GM23338 (cell line): Measurements from ENCODE around the gene DHX29.

ENCODE experiments used
- CREB1 ChIP-seq: fragments of 250-450 bp; sonication (Bioruptor Pico); IDR thresholded peaks from 2 replicates; pipeline ENCODE4 v1.5.0; 2020; ENCODE audit warnings: low read depth, mild to moderate bottlenecking, moderate library complexity
- EZH2 ChIP-seq: fragments of 200-600 bp; sonication (generic); IDR thresholded peaks from one replicate; pipeline ENCODE4 v1.8.0; 2017; ENCODE audit warnings: antibody characterized with exemption, mild to moderate bottlenecking, low read depth; ENCODE audit not compliant: unreplicated experiment
- EZH2phosphoT487 ChIP-seq: fragments of 200-600 bp; sonication (generic); IDR thresholded peaks from one replicate; pipeline ENCODE4 v1.8.1; 2018; ENCODE audit warnings: antibody characterized with exemption; ENCODE audit not compliant: unreplicated experiment
- JUNB ChIP-seq: IDR thresholded peaks from one replicate; pipeline ENCODE4 v1.6.1; 2016; ENCODE audit warnings: antibody characterized with exemption; ENCODE audit not compliant: unreplicated experiment
- POLR2AphosphoS5 ChIP-seq: IDR thresholded peaks from 2 replicates; pipeline ENCODE4 v1.6.1; 2016; ENCODE audit warnings: antibody characterized with exemption, low read depth
- STAT1 ChIP-seq: IDR thresholded peaks from one replicate; pipeline ENCODE4 v1.6.1; 2016; ENCODE audit warnings: antibody characterized with exemption; ENCODE audit not compliant: unreplicated experiment
- ZNF331 ChIP-seq: fragments of 250-450 bp; sonication (Bioruptor Pico); IDR thresholded peaks from 2 replicates; pipeline ENCODE4 v1.5.0; 2020; ENCODE audit warnings: low read depth, mild to moderate bottlenecking, moderate library complexity
- TF ChIP-seq, protein P1 (sequence below), 2 experiments: fragments of 200-600 bp in 1 of 2; sonication (generic) in 1 of 2; conservative IDR thresholded peaks; 2 replicates each; pipeline versions ENCODE4 v1.5.1 to v1.6.1; 2016 to 2017; ENCODE audit warnings: antibody characterized with exemption in 2 of 2, low read depth in 2 of 2, mild to moderate bottlenecking in 2 of 2, moderate library complexity in 1 of 2
- TF ChIP-seq, protein P2 (sequence below): fragments of 250-450 bp; sonication (Bioruptor Pico); IDR thresholded peaks from 2 replicates; pipeline ENCODE4 v1.5.0; 2020; ENCODE audit warnings: mild to moderate bottlenecking, moderate library complexity
- TF ChIP-seq, protein P3 (sequence below): IDR thresholded peaks from one replicate; pipeline ENCODE4 v1.6.1; 2018; ENCODE audit warnings: antibody characterized with exemption; ENCODE audit not compliant: unreplicated experiment

DNA sequence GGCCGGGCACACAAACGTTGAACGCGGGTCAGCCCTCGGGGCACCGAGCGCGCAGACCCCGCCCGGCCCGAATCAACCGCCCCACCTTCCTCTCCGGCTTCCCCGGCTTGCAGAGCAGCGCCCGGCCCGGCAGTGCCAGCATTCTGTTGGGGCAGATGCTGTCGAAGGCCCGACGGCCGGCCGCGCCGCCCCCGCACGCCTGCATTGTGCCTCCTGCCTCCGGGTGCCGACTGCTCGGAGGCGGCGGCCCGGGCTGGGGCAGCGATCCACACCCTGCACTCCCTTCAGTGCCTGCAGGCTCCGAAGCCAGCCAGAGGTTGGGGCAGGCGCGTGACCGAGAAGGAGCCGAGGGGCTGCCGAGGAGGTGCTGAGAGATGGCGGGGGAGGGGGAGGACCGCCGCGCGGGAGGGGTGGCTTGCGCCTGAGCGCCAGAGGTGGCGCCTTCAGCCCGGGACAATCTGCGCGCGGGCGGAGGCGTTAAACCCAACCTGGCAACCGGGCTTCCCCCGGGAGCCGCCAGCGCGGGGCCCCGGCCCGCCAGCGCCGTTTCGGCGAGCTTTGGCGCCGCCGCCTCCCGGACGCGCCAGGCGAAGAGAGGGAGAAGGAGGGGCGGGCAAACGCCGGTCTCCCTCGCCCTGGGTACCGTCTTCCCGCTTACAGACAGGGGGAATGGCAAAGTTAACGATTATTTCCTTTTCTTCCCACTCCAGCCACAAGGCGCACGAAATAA lies 80.4 kb downstream of the DHX29 start, which contains the start of gene MCIDAS:
- TF ChIP-seq, protein P1, sequence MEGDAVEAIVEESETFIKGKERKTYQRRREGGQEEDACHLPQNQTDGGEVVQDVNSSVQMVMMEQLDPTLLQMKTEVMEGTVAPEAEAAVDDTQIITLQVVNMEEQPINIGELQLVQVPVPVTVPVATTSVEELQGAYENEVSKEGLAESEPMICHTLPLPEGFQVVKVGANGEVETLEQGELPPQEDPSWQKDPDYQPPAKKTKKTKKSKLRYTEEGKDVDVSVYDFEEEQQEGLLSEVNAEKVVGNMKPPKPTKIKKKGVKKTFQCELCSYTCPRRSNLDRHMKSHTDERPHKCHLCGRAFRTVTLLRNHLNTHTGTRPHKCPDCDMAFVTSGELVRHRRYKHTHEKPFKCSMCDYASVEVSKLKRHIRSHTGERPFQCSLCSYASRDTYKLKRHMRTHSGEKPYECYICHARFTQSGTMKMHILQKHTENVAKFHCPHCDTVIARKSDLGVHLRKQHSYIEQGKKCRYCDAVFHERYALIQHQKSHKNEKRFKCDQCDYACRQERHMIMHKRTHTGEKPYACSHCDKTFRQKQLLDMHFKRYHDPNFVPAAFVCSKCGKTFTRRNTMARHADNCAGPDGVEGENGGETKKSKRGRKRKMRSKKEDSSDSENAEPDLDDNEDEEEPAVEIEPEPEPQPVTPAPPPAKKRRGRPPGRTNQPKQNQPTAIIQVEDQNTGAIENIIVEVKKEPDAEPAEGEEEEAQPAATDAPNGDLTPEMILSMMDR (conservative IDR thresholded peaks at IDR 0.05; ENCODE audit: low read depth in 2 of 2): peak in 1 of 2 experiments; percentile 39; a peak in 1 of 4 replicates
- TF ChIP-seq POLR2AphosphoS5: no peak
- peak; percentile 67 for TF ChIP-seq EZH2
- TF ChIP-seq STAT1: no peak
- no peak for TF ChIP-seq EZH2phosphoT487
- TF ChIP-seq, protein P2, sequence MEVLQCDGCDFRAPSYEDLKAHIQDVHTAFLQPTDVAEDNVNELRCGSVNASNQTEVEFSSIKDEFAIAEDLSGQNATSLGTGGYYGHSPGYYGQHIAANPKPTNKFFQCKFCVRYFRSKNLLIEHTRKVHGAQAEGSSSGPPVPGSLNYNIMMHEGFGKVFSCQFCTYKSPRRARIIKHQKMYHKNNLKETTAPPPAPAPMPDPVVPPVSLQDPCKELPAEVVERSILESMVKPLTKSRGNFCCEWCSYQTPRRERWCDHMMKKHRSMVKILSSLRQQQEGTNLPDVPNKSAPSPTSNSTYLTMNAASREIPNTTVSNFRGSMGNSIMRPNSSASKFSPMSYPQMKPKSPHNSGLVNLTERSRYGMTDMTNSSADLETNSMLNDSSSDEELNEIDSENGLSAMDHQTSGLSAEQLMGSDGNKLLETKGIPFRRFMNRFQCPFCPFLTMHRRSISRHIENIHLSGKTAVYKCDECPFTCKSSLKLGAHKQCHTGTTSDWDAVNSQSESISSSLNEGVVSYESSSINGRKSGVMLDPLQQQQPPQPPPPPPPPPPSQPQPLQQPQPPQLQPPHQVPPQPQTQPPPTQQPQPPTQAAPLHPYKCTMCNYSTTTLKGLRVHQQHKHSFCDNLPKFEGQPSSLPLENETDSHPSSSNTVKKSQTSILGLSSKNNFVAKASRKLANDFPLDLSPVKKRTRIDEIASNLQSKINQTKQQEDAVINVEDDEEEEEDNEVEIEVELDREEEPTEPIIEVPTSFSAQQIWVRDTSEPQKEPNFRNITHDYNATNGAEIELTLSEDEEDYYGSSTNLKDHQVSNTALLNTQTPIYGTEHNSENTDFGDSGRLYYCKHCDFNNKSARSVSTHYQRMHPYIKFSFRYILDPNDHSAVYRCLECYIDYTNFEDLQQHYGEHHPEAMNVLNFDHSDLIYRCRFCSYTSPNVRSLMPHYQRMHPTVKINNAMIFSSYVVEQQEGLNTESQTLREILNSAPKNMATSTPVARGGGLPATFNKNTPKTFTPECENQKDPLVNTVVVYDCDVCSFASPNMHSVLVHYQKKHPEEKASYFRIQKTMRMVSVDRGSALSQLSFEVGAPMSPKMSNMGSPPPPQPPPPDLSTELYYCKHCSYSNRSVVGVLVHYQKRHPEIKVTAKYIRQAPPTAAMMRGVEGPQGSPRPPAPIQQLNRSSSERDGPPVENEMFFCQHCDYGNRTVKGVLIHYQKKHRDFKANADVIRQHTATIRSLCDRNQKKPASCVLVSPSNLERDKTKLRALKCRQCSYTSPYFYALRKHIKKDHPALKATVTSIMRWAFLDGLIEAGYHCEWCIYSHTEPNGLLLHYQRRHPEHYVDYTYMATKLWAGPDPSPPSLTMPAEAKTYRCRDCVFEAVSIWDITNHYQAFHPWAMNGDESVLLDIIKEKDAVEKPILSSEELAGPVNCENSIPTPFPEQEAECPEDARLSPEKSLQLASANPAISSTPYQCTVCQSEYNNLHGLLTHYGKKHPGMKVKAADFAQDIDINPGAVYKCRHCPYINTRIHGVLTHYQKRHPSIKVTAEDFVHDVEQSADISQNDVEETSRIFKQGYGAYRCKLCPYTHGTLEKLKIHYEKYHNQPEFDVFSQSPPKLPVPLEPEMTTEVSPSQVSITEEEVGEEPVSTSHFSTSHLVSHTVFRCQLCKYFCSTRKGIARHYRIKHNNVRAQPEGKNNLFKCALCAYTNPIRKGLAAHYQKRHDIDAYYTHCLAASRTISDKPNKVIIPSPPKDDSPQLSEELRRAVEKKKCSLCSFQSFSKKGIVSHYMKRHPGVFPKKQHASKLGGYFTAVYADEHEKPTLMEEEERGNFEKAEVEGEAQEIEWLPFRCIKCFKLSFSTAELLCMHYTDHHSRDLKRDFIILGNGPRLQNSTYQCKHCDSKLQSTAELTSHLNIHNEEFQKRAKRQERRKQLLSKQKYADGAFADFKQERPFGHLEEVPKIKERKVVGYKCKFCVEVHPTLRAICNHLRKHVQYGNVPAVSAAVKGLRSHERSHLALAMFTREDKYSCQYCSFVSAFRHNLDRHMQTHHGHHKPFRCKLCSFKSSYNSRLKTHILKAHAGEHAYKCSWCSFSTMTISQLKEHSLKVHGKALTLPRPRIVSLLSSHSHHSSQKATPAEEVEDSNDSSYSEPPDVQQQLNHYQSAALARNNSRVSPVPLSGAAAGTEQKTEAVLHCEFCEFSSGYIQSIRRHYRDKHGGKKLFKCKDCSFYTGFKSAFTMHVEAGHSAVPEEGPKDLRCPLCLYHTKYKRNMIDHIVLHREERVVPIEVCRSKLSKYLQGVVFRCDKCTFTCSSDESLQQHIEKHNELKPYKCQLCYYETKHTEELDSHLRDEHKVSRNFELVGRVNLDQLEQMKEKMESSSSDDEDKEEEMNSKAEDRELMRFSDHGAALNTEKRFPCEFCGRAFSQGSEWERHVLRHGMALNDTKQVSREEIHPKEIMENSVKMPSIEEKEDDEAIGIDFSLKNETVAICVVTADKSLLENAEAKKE (CRISPR knock-in tag): no peak
- TF ChIP-seq JUNB: no peak
- TF ChIP-seq CREB1: no peak
- no peak for TF ChIP-seq ZNF331 (CRISPR knock-in tag)
- TF ChIP-seq, protein P3, sequence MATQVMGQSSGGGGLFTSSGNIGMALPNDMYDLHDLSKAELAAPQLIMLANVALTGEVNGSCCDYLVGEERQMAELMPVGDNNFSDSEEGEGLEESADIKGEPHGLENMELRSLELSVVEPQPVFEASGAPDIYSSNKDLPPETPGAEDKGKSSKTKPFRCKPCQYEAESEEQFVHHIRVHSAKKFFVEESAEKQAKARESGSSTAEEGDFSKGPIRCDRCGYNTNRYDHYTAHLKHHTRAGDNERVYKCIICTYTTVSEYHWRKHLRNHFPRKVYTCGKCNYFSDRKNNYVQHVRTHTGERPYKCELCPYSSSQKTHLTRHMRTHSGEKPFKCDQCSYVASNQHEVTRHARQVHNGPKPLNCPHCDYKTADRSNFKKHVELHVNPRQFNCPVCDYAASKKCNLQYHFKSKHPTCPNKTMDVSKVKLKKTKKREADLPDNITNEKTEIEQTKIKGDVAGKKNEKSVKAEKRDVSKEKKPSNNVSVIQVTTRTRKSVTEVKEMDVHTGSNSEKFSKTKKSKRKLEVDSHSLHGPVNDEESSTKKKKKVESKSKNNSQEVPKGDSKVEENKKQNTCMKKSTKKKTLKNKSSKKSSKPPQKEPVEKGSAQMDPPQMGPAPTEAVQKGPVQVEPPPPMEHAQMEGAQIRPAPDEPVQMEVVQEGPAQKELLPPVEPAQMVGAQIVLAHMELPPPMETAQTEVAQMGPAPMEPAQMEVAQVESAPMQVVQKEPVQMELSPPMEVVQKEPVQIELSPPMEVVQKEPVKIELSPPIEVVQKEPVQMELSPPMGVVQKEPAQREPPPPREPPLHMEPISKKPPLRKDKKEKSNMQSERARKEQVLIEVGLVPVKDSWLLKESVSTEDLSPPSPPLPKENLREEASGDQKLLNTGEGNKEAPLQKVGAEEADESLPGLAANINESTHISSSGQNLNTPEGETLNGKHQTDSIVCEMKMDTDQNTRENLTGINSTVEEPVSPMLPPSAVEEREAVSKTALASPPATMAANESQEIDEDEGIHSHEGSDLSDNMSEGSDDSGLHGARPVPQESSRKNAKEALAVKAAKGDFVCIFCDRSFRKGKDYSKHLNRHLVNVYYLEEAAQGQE: no peak
